NCI-H146 treated with DMSO at 0.1 percent for 48 hours (cell line): ENCODE results near the gene ROBO3.

Experiments
- DNase-seq: peaks from one replicate; lab custom pipeline; 2025; ENCODE audit not compliant: unreplicated experiment; lab: John Stamatoyannopoulos, UW

The ROBO3 gene

DNA sequence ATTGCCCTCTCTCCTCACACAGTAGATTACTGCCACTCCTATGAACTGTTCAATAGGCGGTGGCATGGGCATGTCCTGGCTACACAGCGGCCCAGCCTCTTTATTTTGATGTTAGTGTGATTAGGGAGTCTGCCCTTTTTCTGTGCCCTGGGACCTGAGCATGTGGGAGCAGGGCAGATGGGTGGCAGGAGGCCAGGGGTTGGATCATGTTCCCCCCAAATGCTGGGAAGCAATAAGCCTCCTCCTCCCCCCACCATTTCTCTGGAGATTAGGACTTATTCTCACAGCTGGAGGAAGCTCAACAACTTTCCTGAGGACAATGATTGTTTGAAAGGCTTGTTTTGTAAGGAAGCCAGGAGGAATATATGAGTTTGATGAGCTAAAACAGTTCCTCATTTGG lies 54.7 kb downstream of the ROBO3 start:
- no peak for DNase-seq

GRCh38 chr11:124920356-124920755 lies 55.1 kb downstream of the ROBO3 start:
- DNase-seq, result no peak

DNA sequence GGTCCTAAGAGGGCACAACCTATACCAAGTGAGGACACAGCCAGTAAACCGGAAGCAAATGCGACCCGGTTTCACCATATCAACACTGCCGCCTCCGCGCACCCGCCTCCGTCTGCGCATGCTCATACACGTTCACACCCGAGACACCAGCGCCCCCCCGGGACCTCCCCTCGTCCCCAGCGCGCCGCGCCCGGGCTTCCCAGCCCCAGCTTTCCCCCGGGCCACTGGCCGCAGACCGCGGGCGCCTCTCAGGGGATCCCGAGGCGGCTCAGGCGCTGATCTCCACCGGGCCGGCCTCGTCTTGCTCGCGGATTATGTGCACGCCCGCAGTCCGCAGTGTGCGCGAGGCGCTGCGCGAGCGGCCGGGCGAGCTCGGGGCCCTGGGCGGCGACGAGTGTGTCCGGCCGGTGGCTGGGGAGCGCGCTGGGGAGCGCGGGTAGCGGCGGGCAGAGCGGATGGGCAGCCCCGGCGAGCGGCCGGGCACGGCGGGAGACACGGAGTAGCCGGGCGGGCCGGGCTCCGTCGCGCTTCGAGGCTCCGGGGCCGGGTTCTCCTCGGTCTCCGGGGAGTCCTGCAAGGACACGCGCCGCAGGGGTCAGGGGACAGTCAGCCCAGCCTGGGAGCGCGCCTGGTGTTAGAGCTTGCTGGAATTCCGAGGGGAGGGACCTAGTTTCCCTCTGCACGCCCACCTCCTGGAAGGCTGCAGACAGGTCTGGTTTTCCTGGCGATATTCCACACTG lies 55.8 kb downstream of the ROBO3 start:
- DNase-seq, result peak; percentile 74

DNA sequence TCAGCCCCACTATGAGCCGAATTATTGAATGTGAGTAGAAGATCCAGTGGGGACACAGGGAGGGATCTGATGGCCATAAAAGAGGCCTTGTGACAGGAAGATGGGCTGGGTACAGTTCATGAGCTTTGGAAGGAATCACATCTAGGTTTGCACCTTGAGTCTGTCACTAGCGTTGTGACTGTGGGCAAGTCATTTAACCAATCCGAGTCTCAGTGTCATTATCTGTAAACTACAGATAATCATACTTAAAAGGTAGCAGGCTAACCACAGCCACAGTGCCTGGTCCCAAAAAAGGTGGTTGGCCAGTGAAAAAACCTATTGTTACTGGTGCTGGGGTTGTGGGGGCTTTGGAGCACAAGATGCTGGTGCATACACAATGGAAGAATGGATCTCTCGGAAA lies 57.6 kb downstream of the ROBO3 start:
- no peak for DNase-seq

- no peak for DNase-seq
Observed at GRCh38 chr11:124923296-124923695, 58.1 kb downstream of the ROBO3 start.

- no peak for DNase-seq
Observed at GRCh38 chr11:124928942-124929665, 63.9 kb downstream of the ROBO3 start.

DNA sequence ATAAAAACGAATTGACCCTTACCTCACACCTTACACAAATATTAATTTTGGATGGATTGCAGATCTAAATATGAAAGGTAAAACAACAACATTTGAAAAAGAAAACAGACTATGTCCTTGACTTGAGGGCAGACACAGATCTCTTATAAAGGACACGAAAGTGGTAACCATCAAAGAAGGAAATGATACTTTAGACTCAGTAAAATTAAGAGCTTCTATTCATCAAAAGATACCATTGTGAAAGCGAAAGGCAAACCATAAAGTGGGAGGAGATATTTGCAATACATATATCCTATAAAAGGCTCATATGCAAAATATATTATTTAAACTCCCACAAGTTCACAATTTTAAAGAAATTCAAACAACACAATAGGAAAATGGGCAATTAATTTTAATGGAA lies 65.6 kb downstream of the ROBO3 start:
- DNase-seq, result no peak
